ENCODE measurements around the gene DMRTC1.
"Not testable (repeated sequence)": the region's sequence is repeated elsewhere in the genome, so short reads cannot be mapped to it uniquely, and the experiment has no call there.

The DMRTC1 gene

GRCh38 chrX:72943819-72944169 lies at the start of gene DMRTC1:
TSS of gene DMRTC1 (minus strand) at chrX:72943837. CDS start at chrX:72875694, 68,143 bp downstream.
- not testable (repeated sequence) for DNase-seq (ENCODE audit: low spot score)

- DNase-seq (ENCODE audit: low spot score): not testable (repeated sequence)
Measured at GRCh38 chrX:72980894-72981469, 37.3 kb upstream of the DMRTC1 start.

- DNase-seq (ENCODE audit: low spot score): not testable (repeated sequence)
Measured at GRCh38 chrX:72974885-72975284, 31.2 kb upstream of the DMRTC1 start.

GRCh38 chrX:72971859-72972258 lies 28.2 kb upstream of the DMRTC1 start:
- DNase-seq (ENCODE audit: low spot score): not testable (repeated sequence)

GRCh38 chrX:72959971-72960370 lies 16.3 kb upstream of the DMRTC1 start:
- not testable (repeated sequence) for DNase-seq (ENCODE audit: low spot score)

GRCh38 chrX:72943035-72943818 lies 410 bp downstream of the DMRTC1 start:
- not testable (repeated sequence) for DNase-seq (ENCODE audit: low spot score)

GRCh38 chrX:72942272-72942671 lies 1.4 kb downstream of the DMRTC1 start:
- DNase-seq (ENCODE audit: low spot score): not testable (repeated sequence)

GRCh38 chrX:72937906-72938305 lies 5.7 kb downstream of the DMRTC1 start, which contains the start of gene FAM236A:
TSS of gene FAM236A (plus strand) at chrX:72938206. CDS start at chrX:72938263, 57 bp downstream.
- DNase-seq (ENCODE audit: low spot score): not testable (repeated sequence)

- not testable (repeated sequence) for DNase-seq (ENCODE audit: low spot score)
Measured at GRCh38 chrX:72936882-72937455, 6.7 kb downstream of the DMRTC1 start.

GRCh38 chrX:72936455-72936854 lies 7.2 kb downstream of the DMRTC1 start:
- DNase-seq (ENCODE audit: low spot score): not testable (repeated sequence)

GRCh38 chrX:72932283-72932682 lies 11.4 kb downstream of the DMRTC1 start:
- DNase-seq (ENCODE audit: low spot score): not testable (repeated sequence)

GRCh38 chrX:72916096-72916495 lies 27.5 kb downstream of the DMRTC1 start:
- not testable (repeated sequence) for DNase-seq (ENCODE audit: low spot score)

GRCh38 chrX:72912315-72912714 lies 31.3 kb downstream of the DMRTC1 start, which contains the start of gene FAM236C:
TSS of gene FAM236C (plus strand) at chrX:72912615. CDS start at chrX:72912715, 100 bp downstream.
- not testable (repeated sequence) for DNase-seq (ENCODE audit: low spot score)

- not testable (repeated sequence) for DNase-seq (ENCODE audit: low spot score)
Measured at GRCh38 chrX:72889740-72890139, 53.9 kb downstream of the DMRTC1 start.

GRCh38 chrX:72882898-72883297 lies 60.7 kb downstream of the DMRTC1 start:
- DNase-seq (ENCODE audit: low spot score): not testable (repeated sequence)

GRCh38 chrX:72837532-72837931 lies 106.1 kb downstream of the DMRTC1 start:
- DNase-seq (ENCODE audit: low spot score): not testable (repeated sequence)

- not testable (repeated sequence) for DNase-seq (ENCODE audit: low spot score)
Measured at GRCh38 chrX:72830701-72831100, 112.9 kb downstream of the DMRTC1 start.
